Measurements from ENCODE around the gene CLUH.

DNA sequence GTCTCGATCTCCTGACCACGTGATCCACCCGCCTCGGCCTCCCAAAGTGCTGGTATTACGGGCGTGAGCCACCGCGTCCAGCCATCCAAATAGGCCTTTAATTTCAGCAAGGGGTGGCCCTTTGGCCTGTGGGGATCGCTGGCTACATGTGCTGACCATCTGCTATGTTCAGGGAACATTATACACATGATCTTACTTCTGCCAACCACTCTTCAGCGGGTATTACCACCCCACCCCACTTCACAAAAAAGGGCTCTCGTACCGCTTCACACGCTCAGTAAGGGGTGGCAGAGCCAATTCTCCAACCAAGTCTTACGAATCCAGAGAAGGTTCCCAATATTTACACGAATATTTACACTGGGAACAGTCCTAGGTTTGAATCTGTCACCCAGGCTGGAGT, 26.1 kb upstream of the CLUH start:
- TF ChIP-seq, protein P1, sequence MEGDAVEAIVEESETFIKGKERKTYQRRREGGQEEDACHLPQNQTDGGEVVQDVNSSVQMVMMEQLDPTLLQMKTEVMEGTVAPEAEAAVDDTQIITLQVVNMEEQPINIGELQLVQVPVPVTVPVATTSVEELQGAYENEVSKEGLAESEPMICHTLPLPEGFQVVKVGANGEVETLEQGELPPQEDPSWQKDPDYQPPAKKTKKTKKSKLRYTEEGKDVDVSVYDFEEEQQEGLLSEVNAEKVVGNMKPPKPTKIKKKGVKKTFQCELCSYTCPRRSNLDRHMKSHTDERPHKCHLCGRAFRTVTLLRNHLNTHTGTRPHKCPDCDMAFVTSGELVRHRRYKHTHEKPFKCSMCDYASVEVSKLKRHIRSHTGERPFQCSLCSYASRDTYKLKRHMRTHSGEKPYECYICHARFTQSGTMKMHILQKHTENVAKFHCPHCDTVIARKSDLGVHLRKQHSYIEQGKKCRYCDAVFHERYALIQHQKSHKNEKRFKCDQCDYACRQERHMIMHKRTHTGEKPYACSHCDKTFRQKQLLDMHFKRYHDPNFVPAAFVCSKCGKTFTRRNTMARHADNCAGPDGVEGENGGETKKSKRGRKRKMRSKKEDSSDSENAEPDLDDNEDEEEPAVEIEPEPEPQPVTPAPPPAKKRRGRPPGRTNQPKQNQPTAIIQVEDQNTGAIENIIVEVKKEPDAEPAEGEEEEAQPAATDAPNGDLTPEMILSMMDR (IDR thresholded peaks at IDR 0.05): no peak
- TF ChIP-seq EZH2 (IDR thresholded peaks at IDR 0.05; ENCODE audit: borderline replicate concordance, insufficient read depth, low read depth, low read length, poor library complexity, severe bottlenecking): no peak

Data from B cell (primary cell).